Neural progenitor cell (in vitro differentiated cells): ENCODE data around the gene GREM1.

Experiments
- EZH2 ChIP-seq: fragments of 200-600 bp; sonication (generic); IDR thresholded peaks from 2 replicates; pipeline ENCODE4 v1.6.1; 2017; ENCODE audit warnings: antibody characterized with exemption, mild to moderate bottlenecking, moderate library complexity
- EZH2phosphoT487 ChIP-seq: fragments of 200-600 bp; sonication (generic); IDR thresholded peaks from 2 replicates; pipeline ENCODE4 v1.6.1; 2017; ENCODE audit warnings: antibody characterized with exemption
- TF ChIP-seq, protein P1 (sequence below): fragments of 200-600 bp; sonication (generic); IDR thresholded peaks from 2 replicates; pipeline ENCODE4 v1.5.1; 2017; ENCODE audit warnings: antibody characterized with exemption, mild to moderate bottlenecking

DNA sequence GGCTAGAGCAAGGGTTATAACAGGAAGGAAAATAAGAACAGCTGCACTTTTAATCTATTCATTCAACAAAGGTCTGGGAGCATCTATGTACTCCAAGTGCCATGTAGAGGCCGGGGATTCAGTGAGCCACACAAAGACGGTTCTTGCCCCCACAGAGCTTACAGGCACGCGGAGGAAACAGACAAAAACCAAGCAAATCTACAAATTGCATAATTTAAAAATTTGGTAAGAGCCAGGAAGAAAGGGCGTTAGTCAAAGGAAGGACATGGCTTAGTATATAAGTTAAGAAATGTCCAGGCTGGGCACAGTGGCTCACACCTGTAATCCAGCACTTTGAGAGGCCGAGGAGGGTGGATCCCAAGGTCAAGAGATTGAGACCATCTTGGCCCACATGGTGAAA, 10.4 kb upstream of the GREM1 start:
- TF ChIP-seq, protein P1, sequence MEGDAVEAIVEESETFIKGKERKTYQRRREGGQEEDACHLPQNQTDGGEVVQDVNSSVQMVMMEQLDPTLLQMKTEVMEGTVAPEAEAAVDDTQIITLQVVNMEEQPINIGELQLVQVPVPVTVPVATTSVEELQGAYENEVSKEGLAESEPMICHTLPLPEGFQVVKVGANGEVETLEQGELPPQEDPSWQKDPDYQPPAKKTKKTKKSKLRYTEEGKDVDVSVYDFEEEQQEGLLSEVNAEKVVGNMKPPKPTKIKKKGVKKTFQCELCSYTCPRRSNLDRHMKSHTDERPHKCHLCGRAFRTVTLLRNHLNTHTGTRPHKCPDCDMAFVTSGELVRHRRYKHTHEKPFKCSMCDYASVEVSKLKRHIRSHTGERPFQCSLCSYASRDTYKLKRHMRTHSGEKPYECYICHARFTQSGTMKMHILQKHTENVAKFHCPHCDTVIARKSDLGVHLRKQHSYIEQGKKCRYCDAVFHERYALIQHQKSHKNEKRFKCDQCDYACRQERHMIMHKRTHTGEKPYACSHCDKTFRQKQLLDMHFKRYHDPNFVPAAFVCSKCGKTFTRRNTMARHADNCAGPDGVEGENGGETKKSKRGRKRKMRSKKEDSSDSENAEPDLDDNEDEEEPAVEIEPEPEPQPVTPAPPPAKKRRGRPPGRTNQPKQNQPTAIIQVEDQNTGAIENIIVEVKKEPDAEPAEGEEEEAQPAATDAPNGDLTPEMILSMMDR: no peak
- TF ChIP-seq EZH2 (no peak), EZH2phosphoT487 (no peak)
